H1 (cell line): ENCODE data around the gene PGLYRP4. TPM values are rescaled to one million over a fixed set of nuclear protein-coding genes. Genes with fewer than 3 reads are reported as not detected.

Experiments
- CTCF ChIA-PET: fragments of 300-600 bp; sonication (Branson Sonifier 250); formaldehyde crosslinking; loops from one replicate; lab custom pipeline; 2021; ENCODE audit not compliant: partially characterized antibody; lab: Charles Lee
- POLR2A ChIA-PET: fragments of 300-600 bp; sonication (Branson Sonifier 250); formaldehyde crosslinking; loops from one replicate; lab custom pipeline; 2021; ENCODE audit warnings: inconsistent platforms; ENCODE audit not compliant: partially characterized antibody; lab: Charles Lee
- DNase-seq, 2 experiments: peaks; one replicate each; pipeline versions ENCODE4 v3.0.0 to v3.0.0-alpha.2; 2010 to 2022; ENCODE audit warnings: low spot score in 2 of 2, low read depth in 1 of 2, mixed read lengths in 1 of 2
- FAIRE-seq: peaks from 2 replicates; lab custom pipeline; 2011; peaks lifted over from hg19 to GRCh38; lab: Jason Lieb, UNC
- H2AFZ ChIP-seq: 2 replicates; pipeline ENCODE4 v1.8.1; 2012; ENCODE audit warnings: low read length, inconsistent platforms
- H2AK5ac ChIP-seq: 2 replicates; pipeline ENCODE4 v1.6.1; 2013; ENCODE audit warnings: low read depth, low read length
- H2BK120ac ChIP-seq: replicated peaks from 2 replicates; pipeline ENCODE3; 2013; ENCODE audit warnings: low read depth, low read length, inconsistent platforms
- H2BK12ac ChIP-seq: 2 replicates; pipeline ENCODE4 v1.6.1; 2013; ENCODE audit warnings: low read depth, low read length
- H2BK15ac ChIP-seq: 2 replicates; pipeline ENCODE4 v1.6.1; 2013; ENCODE audit warnings: low read length
- H2BK20ac ChIP-seq: 2 replicates; pipeline ENCODE4 v1.6.1; 2013; ENCODE audit warnings: low read length
- H2BK5ac ChIP-seq: 2 replicates; pipeline ENCODE4 v1.6.1; 2013; ENCODE audit warnings: low read depth, low read length
- H3K14ac ChIP-seq: 2 replicates; pipeline ENCODE4 v1.6.1; 2013; ENCODE audit warnings: inconsistent platforms; ENCODE audit not compliant: insufficient read length
- H3K18ac ChIP-seq: 2 replicates; pipeline ENCODE4 v1.6.1; 2013; ENCODE audit warnings: low read length; ENCODE audit errors: extremely low read depth
- H3K23ac ChIP-seq: 2 replicates; pipeline ENCODE4 v1.6.1; 2013; ENCODE audit warnings: inconsistent platforms; ENCODE audit not compliant: insufficient read length
- H3K23me2 ChIP-seq: 2 replicates; pipeline ENCODE4 v1.6.1; 2013; ENCODE audit warnings: low read depth, low read length
- H3K27ac ChIP-seq: 2 replicates; pipeline ENCODE4 v1.6.1; 2011; ENCODE audit warnings: low read depth, low read length, inconsistent platforms
- H3K27me3 ChIP-seq, 4 experiments: replicated peaks in 1 of 4; 1 replicate in 1 of 4; 2 replicates in 3 of 4; pipeline versions ENCODE4 v1.6.1 to v1.8.1; 2011 to 2013; ENCODE audit warnings: low read length in 3 of 4, mild to moderate bottlenecking in 3 of 4, inconsistent platforms in 2 of 4, mixed read lengths in 2 of 4, moderate library complexity in 1 of 4; ENCODE audit not compliant: control insufficient read depth in 3 of 4, insufficient read depth in 3 of 4; ENCODE audit errors: extremely low read depth in 1 of 4
- H3K36me3 ChIP-seq, 4 experiments: 2 replicates each; pipeline versions ENCODE4 v1.6.1 to v1.8.1; 2011 to 2013; ENCODE audit warnings: mild to moderate bottlenecking in 4 of 4, low read length in 3 of 4, moderate library complexity in 2 of 4, control low read depth in 1 of 4, inconsistent platforms in 1 of 4; ENCODE audit not compliant: insufficient read depth in 4 of 4, control insufficient read depth in 2 of 4
- H3K4ac ChIP-seq: replicated peaks from 2 replicates; pipeline ENCODE3; 2013; ENCODE audit warnings: low read length, low read depth, mixed read lengths, inconsistent platforms; ENCODE audit not compliant: insufficient read length
- H3K4me1 ChIP-seq, 4 experiments: replicated peaks in 1 of 4; 1 replicate in 1 of 4; 2 replicates in 3 of 4; pipeline versions ENCODE4 v1.6.1 to v1.8.1; 2011 to 2013; ENCODE audit warnings: low read length in 3 of 4, inconsistent platforms in 2 of 4, mixed read lengths in 1 of 4; ENCODE audit not compliant: insufficient read depth in 4 of 4, control insufficient read depth in 3 of 4
- H3K4me2 ChIP-seq, 2 experiments: 2 replicates each; pipeline versions ENCODE4 v1.6.1 to v1.8.1; 2011 to 2013; ENCODE audit warnings: low read depth in 2 of 2, low read length in 2 of 2, control low read depth in 1 of 2, inconsistent platforms in 1 of 2, mild to moderate bottlenecking in 1 of 2; ENCODE audit not compliant: insufficient read depth in 1 of 2
- H3K4me3 ChIP-seq, 4 experiments: fragments of 200-600, 300-600 bp in 1 of 4; sonication (generic), shearing (Covaris generic), sonication (Bioruptor Twin) in 1 of 4; 2 replicates each; pipeline versions ENCODE4 v1.5.1 to v1.8.1; 2011 to 2016; ENCODE audit warnings: low read length in 4 of 4, low read depth in 3 of 4, control low read depth in 2 of 4, inconsistent platforms in 2 of 4, mild to moderate bottlenecking in 2 of 4, mixed read lengths in 1 of 4, moderate library complexity in 1 of 4; ENCODE audit not compliant: insufficient read depth in 2 of 4; ENCODE audit errors: extremely low read depth in 1 of 4
- H3K56ac ChIP-seq: replicated peaks from 2 replicates; pipeline ENCODE3; 2013; ENCODE audit warnings: low read depth, mild to moderate bottlenecking, mixed read lengths, low read length, inconsistent platforms; ENCODE audit not compliant: insufficient read length
- H3K79me1 ChIP-seq: 2 replicates; pipeline ENCODE4 v1.6.1; 2013; ENCODE audit warnings: low read depth, low read length, control low read depth
- H3K79me2 ChIP-seq, 2 experiments: 2 replicates each; pipeline versions ENCODE4 v1.6.1 to v1.8.1; 2012 to 2013; ENCODE audit warnings: low read length in 2 of 2, mild to moderate bottlenecking in 2 of 2, inconsistent platforms in 1 of 2; ENCODE audit not compliant: insufficient read depth in 2 of 2, control insufficient read depth in 1 of 2
- H3K9ac ChIP-seq, 4 experiments: replicated peaks in 1 of 4; 1 replicate in 1 of 4; 2 replicates in 3 of 4; pipeline versions ENCODE4 v1.6.1 to v1.8.1; 2011 to 2013; ENCODE audit warnings: low read depth in 3 of 4, low read length in 3 of 4, control low read depth in 2 of 4, mild to moderate bottlenecking in 2 of 4, moderate library complexity in 2 of 4, inconsistent platforms in 1 of 4; ENCODE audit errors: extremely low read depth in 1 of 4
- H3K9me3 ChIP-seq, 2 experiments: 2 replicates each; pipeline versions ENCODE4 v1.6.1 to v1.8.1; 2012 to 2013; ENCODE audit warnings: mild to moderate bottlenecking in 2 of 2, moderate library complexity in 2 of 2, control low read depth in 1 of 2, inconsistent platforms in 1 of 2, low read depth in 1 of 2, low read length in 1 of 2, mixed read lengths in 1 of 2; ENCODE audit not compliant: insufficient read depth in 2 of 2
- H4K20me1 ChIP-seq, 2 experiments: replicated peaks in 1 of 2; 2 replicates each; pipeline versions ENCODE3 to v1.8.1; 2011 to 2013; ENCODE audit warnings: inconsistent platforms in 2 of 2, low read length in 2 of 2, mild to moderate bottlenecking in 1 of 2; ENCODE audit not compliant: insufficient read depth in 2 of 2, control insufficient read depth in 1 of 2
- H4K5ac ChIP-seq: 2 replicates; pipeline ENCODE4 v1.6.1; 2013; ENCODE audit warnings: low read length, low read depth, mixed read lengths, inconsistent platforms; ENCODE audit not compliant: insufficient read length
- H4K8ac ChIP-seq: 2 replicates; pipeline ENCODE4 v1.8.0; 2013; ENCODE audit warnings: mild to moderate bottlenecking, moderate library complexity, low read length, inconsistent platforms; ENCODE audit not compliant: insufficient read depth; ENCODE audit errors: extremely low read depth
- H4K91ac ChIP-seq: replicated peaks from 2 replicates; pipeline ENCODE3; 2013; ENCODE audit warnings: low read length, mixed read lengths, inconsistent platforms; ENCODE audit not compliant: insufficient read length
- ATF3 ChIP-seq: IDR thresholded peaks from 2 replicates; pipeline ENCODE4 v1.6.1; 2011; ENCODE audit warnings: low read depth, mild to moderate bottlenecking, low read length; ENCODE audit not compliant: insufficient read depth
- CTCF ChIP-seq, 3 experiments: IDR thresholded peaks; 1 replicate in 2 of 3; 2 replicates in 1 of 3; pipeline versions ENCODE4 v1.5.1 to v1.6.1; 2011; ENCODE audit warnings: low read length in 3 of 3, mild to moderate bottlenecking in 3 of 3, inconsistent platforms in 2 of 3, low read depth in 1 of 3, moderate library complexity in 1 of 3; ENCODE audit not compliant: insufficient read depth in 1 of 3; ENCODE audit errors: control extremely low read depth in 1 of 3
- E2F6 ChIP-seq: IDR thresholded peaks from 2 replicates; pipeline ENCODE4 v1.6.1; 2012; ENCODE audit warnings: inconsistent platforms
- HDAC6 ChIP-seq: IDR thresholded peaks from one replicate; pipeline ENCODE4 v1.7.1; 2012; ENCODE audit warnings: low read depth, mild to moderate bottlenecking, inconsistent platforms, low read length, moderate library complexity
- SIRT6 ChIP-seq: IDR thresholded peaks from one replicate; pipeline ENCODE4 v1.7.1; 2012; ENCODE audit warnings: low read length, inconsistent platforms
- SP4 ChIP-seq: IDR thresholded peaks from 2 replicates; pipeline ENCODE4 v1.6.1; 2012; ENCODE audit warnings: low read length, inconsistent platforms
- SRF ChIP-seq: IDR thresholded peaks from 2 replicates; pipeline ENCODE4 v1.6.1; 2011; ENCODE audit warnings: mild to moderate bottlenecking, low read depth, low read length, moderate library complexity
- TEAD4 ChIP-seq: IDR thresholded peaks from 2 replicates; pipeline ENCODE4 v1.6.1; 2012; ENCODE audit warnings: low read depth, low read length, inconsistent platforms, mixed read lengths
- WGBS, 2 experiments: shearing (Covaris generic) in 1 of 2; methylation state at CpG; one replicate each; pipeline versions ENCODE4 v1.1.6 to v1.1.7; 2013 to 2015; ENCODE audit warnings: low lambda C conversion rate in 2 of 2, mixed read lengths in 2 of 2, inconsistent platforms in 1 of 2, low coverage in 1 of 2, missing lambda C conversion rate in 1 of 2; ENCODE audit not compliant: insufficient replicate concordance in 2 of 2, insufficient coverage in 1 of 2, insufficient read length in 1 of 2; ENCODE audit errors: extremely low coverage in 1 of 2, missing lambda C conversion rate in 1 of 2; 5-methylcytosine and 5-hydroxymethylcytosine counted together
- polyA plus RNA-seq, 7 experiments: library from polyadenylated mRNA; depleted of rRNA in 3 of 7; stranded (reverse) in 5 of 7; unstranded in 2 of 7; fragments of >200 nt in 5 of 7; fragments of 200-250 nt in 2 of 7; gene quantifications; 1 replicate in 5 of 7; 2 replicates in 1 of 7; 4 replicates in 1 of 7; pipeline versions ENCODE4 v1.2.1 to v1.2.3, GENCODE V29; 2011 to 2013; ENCODE audit warnings: missing spikeins in 2 of 7, mixed read lengths in 2 of 7
- total RNA-seq: library from RNA; stranded (reverse); fragmentation: NEBNext Ultra II Directional; extraction: Animal tissue kit (Norgen Biotek cat#: 25700); gene quantifications from 2 replicates; pipeline ENCODE4 v1.2.1, GENCODE V29; 2021

Gene PGLYRP4
- total and polyA plus RNA-seq, 2 of the 8 experiments (the other 6 are each of a cell fraction or from before 2014, with no cell fraction given), result not detected

GRCh38 chr1:153389973-153390879, 41.6 kb upstream of the PGLYRP4 start:
- H3K27me3 ChIP-seq, result peaks cover 0 to 2% (median 0%) of the 10 kb centered on the region in 4 experiments; a peak in 1 of 7 replicates
- no peak overlapping the region for H3K4ac ChIP-seq
- no peak overlapping the region for H3K14ac ChIP-seq
- H4K5ac ChIP-seq, result no peak overlapping the region
- no peaks in the 10 kb centered on the region for H3K4me1 ChIP-seq
- no peaks in the 10 kb centered on the region for H4K20me1 ChIP-seq
- H2BK20ac ChIP-seq, result no peak overlapping the region
- DNase-seq (no peak), FAIRE-seq (no peak)
- no peaks in the 10 kb centered on the region for H3K79me2 ChIP-seq
- POLR2A ChIA-PET, result interaction anchor here (1.2 kb wide), 1 partner anchor 22 kb away, joined by 3 read pairs; no protein-coding TSS in a partner anchor
- no peak overlapping the region for H3K4me3 ChIP-seq
- no peak overlapping the region for H4K91ac ChIP-seq
- no peak overlapping the region for H3K23ac ChIP-seq
- no peaks in the 10 kb centered on the region for H3K36me3 ChIP-seq
- no peak overlapping the region for H4K8ac ChIP-seq
- no peaks in the 10 kb centered on the region for H3K23me2 ChIP-seq
- no peak overlapping the region for H2BK120ac ChIP-seq
- H3K4me2 ChIP-seq, result no peak overlapping the region
- CTCF ChIA-PET, result interaction anchor here (1.0 to 1.8 kb wide), 4 partner anchors 10 to 105 kb away, joined by 3 to 8 read pairs (median 5); no protein-coding TSS in a partner anchor
- no peak overlapping the region for H2AK5ac ChIP-seq
- H3K79me1 ChIP-seq, result no peaks in the 10 kb centered on the region
- H3K18ac ChIP-seq, result no peak overlapping the region
- no peak overlapping the region for H2BK5ac ChIP-seq
- H3K9me3 ChIP-seq, result no peaks in the 10 kb centered on the region
- H2AFZ ChIP-seq, result no peak overlapping the region
- no peak overlapping the region for H3K56ac ChIP-seq
- H2BK12ac ChIP-seq, result no peak overlapping the region
- WGBS, 2 experiments, result 84% methylated on average over 17 of the region's 17 CpGs; no CpG with 5 or more reads in 1 of the 2 experiments
- H2BK15ac ChIP-seq, result no peak overlapping the region
- no peak overlapping the region for H3K27ac ChIP-seq
- no peak overlapping the region for H3K9ac ChIP-seq
- TF ChIP-seq CTCF (IDR thresholded peaks at IDR 0.05; ENCODE audit: control extremely low read depth in 1 of 3, insufficient read depth in 1 of 3, low read depth in 1 of 3, low read length in 3 of 3), result no peak
- TF ChIP-seq TEAD4, result no peak
- TF ChIP-seq ATF3, result no peak
- no peak for TF ChIP-seq HDAC6
- TF ChIP-seq SP4, result no peak
- no peak for TF ChIP-seq SRF
- no peak for TF ChIP-seq E2F6
- TF ChIP-seq SIRT6, result no peak
